Measurements from ENCODE around the gene SRPRB.
"Not testable (repeated sequence)": the region's sequence is repeated elsewhere in the genome, so short reads cannot be mapped to it uniquely, and the experiment has no call there.

SRPRB gene

DNA sequence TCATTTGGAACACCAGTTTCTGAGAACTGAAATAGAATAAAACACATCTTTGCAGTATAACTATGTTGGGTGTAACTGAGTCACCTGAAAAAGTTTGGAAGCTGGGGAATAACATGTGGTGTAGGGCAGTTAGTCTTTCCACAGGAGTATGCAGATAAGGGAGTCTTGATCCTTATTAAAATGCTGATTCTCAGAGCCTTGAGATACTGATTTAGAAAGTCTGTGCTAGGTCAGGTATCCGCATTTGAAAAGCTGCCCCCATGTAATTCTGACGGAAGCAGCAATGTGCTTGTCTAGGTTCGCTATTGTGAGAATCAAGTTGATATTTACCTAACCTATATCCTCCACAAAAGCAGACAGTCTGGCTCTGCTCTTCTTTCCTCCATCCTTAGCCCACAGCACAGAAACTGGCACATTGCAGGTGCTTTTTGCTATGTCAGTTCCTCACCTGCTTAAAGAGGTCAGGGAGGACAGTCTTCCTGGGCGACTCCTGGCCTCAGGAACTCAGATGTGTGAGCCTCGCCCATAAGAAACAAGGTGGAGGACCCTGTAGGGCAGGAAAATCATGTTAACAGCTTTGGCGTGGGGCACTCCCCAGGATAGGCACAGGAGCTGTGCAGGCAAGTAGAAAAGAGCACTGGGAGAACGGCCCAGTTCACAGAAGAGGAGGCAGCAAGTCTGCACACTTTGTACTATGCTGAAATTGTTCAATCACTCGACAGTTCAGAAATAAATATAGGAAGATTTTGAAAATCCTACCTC, 27.6 kb upstream of the SRPRB start:
- no peak for DNase-seq

DNA sequence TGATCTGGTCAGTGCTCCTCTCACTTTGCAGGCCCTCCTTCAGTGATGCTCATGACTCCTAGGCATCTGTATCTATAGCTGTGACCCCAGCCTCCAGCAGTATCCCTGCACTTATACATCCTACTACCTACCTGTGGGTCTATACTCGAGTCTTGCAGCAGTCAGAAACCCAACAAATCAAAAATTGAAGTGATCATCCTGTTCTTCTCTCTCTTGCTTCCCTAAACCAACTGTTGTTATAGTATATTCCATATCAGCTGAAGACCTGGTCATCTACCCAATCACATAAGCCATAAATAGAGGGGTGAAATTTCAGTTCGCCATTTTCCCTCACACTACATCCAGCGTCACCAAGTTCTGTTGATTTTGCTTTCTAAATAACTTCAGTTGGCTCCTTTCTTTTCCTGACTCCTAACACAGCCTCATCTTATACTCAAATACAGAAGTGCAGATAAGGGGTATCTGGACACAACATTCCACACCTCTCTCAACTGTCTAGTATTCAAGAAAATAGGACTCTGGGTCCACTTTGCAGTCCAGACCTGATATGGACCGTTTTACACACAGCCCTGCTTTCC, 25.9 kb upstream of the SRPRB start:
- DNase-seq = no peak

DNA sequence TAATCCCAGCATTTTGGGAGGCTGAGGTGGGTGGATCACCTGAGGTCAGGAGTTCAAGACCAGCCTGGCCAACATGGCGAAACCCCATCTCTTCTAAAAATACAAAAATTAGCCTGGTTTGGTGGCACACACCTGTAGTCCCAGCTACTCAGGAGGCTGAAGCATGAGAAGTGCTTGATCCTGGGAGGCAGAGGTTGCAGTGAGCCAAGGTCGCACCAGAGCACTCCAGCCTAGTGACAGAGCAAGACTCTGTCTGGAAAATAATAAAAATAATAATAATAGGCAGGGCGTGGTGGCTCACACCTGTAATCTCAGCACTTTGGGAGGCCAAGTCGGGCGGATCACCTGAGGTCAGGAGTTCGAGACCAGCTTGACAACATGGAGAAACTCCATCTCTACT, 24.9 kb upstream of the SRPRB start:
- DNase-seq = not testable (repeated sequence)

DNA sequence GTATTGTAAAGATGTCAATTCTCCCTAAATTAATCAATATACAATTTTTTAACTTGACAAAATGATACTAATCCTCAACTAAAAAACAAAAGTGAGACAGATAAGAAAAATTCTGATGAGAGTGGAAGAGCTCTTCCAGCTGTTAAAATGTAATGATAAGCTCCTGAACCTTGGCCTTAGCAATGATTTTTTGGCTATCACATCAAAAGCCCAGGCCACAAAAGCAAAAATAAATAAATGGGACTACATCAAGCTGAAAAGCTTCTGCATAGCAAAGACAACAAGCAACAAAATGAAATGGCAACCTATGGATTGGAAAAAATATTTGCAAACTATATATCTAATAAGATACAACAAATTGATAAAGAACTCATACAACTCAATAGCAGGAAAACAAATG, 24.0 kb upstream of the SRPRB start:
- no peak for DNase-seq

DNA sequence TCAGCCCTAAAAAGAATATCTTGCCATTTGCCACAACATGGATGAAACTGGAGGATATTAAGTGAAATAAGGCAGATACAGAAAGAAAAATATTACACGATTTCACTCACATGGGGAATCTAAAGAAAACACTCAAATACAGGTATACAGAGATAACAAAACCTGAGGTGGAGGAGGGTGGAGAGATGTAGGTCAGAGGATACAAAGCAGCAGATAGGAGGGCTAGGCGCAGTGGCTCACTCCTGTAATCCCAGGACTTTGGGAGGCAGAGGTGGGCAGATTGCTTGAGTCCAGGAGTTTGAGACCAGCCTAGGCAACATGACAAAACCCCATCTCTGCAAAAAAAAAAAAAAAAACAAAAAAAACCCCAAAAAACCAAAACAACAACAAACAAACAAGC, 23.2 kb upstream of the SRPRB start:
- no peak for DNase-seq

DNA sequence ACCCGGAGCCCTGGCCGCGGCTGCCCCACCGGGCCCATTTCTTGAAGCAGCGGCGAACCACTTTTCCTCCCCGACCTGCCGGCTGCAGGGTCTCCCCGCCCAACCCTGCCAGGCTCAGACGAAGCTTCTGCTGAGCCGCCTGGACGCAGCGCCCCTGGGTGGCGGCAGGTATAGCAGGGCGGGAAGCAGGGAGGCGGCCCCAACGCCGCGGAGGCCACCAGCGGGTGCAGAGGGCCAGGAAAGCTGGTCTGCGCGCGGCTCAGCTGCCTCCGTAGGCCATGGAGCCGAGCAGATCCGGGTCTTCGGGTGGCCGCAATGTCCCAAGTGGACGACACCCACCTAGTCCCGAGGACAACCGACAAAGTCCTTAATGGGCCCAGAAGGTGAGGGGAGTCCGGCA, 21.9 kb upstream of the SRPRB start:
- DNase-seq = no peak

DNA sequence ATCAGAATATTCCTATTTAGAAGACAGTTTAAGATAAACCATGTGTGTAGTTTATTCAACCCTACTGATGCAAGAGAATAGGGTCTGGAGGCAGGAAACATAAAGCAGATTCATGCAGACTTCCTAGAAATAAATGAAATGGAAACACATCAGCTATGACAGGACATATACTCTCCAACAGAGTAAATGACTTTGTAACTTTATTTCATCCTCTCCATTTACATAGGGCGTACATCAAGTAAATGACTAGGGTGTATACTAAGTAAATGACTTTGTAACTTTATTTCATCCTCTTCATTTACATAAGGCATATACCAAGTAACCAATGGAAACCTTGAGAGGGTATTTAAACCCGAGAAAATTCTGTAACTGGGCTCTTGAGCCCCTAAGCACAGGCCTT, 17.6 kb upstream of the SRPRB start:
- DNase-seq = no peak

DNA sequence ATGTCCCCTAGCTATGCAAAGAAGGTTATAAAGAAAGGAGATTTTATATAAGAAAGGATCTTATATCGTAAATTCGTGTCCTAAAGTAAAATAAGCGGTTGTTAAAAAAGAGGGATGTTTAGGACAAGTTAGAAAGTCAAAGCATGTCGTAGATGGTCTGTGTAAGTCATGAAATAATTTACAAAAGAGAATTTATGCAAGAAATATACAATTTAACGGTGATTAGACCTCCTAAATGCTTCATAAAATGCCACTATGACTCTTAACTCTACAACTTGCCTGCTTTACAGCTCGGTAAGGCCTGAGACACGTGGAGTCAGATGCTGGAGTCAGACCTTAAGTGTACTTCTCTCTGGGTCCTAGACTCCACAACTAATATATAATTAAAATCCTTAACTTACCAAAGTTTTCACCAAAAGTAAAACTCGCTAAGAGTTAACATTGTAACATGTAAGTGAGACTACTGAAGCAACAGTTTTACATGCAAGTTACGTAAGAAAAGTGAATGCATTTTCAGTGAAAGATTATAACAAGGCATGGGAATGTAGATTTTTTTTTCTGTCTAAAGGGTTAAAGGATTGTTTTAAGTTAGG, 13.3 kb upstream of the SRPRB start:
- no peak for DNase-seq

DNA sequence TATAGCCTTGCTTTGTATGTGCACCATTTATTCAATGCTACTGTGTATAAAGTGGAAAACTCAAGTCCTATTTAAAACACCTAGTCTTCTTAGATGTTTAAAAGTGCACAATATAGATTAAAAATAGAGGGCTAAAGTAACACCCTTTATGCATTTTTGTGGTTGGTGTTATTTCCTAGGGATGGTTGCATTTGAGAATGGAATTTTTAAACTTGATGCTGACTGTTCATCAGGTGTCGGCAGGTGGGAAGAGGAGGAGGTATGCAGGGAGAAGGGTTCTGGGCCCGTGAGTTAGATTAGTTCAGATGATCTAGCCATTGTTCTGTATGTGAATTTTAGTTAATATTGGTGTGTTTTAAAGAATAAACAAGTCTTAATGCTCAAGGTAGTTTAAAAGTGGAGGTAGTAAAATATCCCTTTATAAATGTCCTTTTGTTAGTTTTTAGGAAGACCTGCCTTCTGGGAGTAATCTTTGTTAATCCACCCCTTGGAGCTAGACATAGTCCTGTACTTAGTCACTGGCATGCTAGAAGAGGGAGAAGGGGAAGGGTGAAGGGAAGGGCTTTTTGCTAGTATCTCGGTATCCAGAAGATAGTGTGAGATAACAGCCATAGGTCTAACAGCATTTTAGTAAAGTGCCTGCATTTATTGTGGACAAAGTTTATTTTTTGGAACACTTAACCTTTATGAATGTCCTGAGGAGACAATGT, 8.1 kb upstream of the SRPRB start:
- no peak for DNase-seq

DNA sequence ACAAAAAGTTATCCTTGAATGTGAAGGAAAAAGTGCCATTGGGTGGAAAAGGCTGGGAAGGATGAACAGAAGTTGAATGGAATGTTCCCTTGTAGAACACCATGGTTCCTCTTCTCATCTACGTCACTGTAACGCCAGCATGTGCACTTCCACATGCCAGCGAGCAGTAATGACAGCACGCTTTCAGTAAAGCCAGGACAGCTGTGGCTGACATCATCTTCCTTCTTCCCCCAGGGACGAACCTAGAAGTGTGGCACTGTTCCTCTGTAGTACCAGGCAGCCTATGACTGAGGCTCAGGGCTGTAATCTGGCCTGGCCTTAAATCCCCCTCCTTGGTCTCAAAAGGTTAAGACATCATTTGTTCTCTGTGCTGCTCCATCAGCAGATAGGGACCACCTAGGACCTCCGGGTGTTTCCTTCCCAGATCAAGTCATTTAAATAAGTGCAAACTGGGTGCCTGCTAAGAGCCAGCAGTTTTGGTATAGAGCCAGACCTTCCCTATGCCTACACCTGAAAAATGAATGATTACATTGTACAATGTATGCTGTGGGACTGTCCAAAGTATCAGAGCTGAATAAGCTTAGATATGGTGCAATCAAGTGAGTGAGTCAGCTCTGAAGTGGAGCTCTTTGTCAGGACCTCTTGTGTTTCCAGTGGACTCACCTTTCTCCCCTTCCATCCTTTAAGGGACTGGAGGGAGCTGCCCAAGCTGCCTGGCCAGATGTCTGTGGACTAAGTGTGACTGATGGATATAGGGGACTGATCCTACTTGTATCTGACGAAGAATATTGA, 5.6 kb upstream of the SRPRB start:
- no peak for DNase-seq

DNA sequence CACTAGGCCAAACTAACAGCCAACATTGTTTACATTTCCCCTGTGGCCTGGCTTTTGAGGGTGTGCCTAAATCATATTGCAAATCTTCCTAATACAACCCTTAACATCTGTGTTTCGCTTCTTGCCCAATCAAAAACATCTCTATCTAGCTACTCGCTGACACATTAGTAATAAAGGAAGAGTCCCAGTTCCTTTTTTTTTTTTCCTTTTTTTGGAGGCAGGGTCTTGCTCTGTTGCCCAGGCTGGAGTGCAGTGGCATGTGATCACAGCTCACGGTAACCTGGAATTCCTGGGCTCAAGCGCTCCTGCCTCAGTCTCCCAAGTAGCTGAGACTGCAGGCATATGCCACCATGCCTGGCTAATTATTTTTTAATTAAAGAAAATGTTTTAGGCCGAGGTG, 2.1 kb upstream of the SRPRB start:
- DNase-seq = no peak

DNA sequence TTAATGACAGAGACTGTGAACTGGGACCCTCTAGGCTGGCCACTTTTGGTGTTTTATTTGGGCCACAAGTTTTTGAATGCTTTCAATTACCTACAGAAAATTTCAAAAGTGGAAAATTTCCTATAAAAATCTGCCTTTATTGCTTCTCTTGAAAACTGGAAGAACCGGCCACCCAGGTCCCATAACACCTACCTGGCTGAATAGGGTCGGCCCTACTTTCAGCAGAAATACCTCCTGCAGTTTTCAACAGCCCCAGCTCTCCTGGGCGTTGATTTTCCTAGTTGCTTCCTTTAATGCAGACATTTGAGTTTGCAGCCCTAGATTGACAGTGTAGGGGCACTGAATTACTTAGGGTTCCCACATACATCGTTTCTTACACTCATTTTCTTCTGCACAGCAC, 719 bp upstream of the SRPRB start:
- DNase-seq = no peak

DNA sequence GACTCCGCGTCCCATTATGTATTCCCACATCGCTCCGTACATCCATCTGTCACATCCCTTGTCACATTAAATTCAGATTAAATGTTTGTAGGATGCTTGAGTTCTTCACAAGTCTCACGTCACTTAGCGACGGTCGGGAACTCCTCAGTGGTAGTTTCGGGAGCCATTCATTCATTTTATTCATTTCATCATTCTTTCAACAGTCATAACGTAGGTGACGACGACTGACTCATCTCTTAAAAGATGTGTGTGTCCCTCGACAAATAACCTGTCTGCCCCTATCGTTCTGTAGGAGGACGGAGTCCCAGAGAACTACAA, 272 bp upstream of the SRPRB start:
- no peak for DNase-seq

DNA sequence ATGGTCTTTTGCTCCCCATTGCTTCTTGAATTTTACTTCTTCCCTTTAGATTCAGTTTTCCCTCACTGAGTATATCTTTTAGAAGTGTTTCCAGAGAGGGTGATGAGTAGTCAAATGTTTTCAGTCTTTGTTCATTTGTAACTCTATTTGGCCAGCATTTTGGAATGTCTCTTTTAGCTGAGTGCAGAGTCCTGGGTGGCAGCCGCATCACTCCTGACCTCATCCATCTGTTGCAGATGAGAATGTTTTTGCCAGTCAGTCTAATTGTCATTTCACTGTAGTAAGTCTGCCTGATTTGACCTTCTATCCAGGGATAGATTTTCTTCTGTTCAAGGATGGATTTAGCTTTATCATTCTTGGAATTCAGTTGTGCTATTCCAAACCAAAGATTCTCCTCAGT, 7.3 kb downstream of the SRPRB start:
- no peak for DNase-seq

DNA sequence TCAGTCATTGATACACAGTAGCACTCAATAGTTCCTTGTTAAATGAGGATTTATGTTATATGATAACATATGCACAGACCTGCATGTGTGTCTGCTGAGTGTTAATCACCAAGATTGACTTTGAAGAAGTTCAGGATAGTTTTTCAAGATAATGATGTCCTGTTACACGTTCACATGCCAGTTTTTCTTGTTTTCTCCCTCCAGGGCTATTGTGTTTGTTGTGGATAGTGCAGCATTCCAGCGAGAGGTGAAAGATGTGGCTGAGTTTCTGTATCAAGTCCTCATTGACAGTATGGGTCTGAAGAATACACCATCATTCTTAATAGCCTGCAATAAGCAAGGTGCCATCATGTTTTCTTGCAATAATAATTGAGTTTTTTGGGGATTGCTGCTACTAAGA, 9.8 kb downstream of the SRPRB start:
- DNase-seq = no peak

DNA sequence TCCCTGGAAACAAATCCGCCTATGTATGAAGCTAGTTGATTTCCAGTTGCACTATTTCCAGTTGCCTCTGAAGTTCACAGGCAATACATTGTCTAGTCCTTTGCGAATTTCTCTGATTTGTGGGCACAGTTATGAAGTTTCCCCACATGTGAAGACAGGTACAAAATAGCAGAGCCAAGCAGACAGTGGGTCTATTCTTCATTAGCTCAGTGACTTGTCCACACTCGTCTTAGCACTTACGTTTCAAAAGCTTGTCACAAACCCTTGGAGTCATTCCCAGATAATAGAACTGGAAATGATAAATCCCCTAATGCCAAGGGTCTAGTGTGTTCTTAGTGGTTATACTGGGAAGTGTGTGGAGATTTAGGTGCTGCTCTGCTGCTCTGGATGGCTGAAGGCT, 14.5 kb downstream of the SRPRB start:
- no peak for DNase-seq

DNA sequence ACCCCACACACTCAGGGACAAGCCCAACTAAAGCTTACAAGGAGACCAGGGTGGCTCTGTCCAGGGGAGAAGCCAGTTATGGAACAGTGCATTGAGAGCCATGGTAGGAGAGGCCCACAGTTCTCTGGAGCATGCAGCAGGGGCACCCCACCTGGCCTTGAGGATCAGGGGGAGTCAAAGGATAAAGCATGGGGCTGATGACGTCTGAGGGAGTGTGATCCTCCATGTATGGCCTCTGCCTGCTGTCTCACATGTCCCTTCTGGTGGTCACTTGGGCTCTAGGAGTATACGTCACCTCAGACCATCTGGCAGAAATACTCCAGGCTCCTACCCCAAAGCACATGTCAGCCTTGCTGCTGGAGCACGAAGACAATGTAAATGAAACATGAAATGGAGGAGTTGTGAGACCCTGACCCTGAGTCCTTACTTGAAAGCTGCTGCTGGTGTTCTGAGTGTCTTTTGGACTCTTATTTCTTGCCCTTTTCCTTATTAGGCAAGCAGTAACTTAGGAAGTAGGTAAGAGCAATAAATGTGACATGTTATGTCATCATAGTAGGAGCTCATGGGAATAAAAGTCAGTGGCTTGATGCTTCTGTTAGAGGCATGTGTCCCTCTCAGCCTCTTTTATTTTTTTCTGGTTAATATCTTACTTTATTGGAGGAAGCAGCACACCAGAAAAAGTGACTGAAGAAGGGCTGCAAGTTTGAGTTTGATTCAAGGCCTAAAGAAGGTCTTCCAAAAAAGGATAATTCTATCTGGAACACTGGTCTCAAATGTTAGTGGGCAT, 15.5 kb downstream of the SRPRB start:
- no peak for DNase-seq

DNA sequence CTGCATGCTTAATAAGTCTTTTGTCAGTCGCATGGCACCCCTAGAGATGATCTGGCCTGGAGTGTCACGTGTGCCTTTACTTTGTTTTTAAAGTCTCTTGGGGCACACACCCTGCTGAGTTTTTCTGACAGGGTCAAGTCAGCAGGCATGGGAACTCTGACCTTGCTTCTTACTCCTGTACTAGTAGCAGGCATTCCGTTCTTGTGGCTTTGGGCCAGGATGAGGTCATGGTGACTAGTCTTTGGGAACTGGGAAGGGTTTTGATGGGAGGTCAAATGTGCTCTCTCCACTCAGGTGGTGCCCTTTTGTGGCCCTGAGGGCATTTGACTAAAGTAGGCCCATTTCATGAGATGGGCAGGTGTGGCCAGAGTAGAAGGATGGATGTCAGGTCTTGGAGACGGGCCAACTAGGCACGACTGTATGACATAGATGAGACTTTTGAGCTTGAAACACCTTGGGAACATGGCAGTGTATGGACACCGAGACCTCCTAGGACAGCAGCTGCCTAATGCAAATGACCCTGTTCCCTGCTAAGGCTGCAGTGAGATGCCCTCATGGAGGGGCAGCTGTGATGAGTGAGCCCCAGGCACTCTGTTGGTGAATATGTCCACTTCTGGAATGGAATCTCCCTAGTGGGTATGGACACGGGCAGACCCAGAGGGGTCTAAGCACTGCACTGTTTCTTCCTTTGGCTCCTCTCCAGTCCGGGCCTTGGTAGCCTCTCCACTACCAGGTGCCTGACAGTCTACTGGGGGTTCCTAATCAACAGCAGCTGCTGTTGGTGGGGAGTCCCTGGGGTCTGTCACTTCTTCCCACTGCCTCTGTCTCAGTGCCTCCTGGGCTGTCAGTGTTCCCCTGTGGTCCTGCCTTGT, 16.4 kb downstream of the SRPRB start:
- DNase-seq = peak in 4 of 14 donors; percentile 2 to 44 (median 12)

DNA sequence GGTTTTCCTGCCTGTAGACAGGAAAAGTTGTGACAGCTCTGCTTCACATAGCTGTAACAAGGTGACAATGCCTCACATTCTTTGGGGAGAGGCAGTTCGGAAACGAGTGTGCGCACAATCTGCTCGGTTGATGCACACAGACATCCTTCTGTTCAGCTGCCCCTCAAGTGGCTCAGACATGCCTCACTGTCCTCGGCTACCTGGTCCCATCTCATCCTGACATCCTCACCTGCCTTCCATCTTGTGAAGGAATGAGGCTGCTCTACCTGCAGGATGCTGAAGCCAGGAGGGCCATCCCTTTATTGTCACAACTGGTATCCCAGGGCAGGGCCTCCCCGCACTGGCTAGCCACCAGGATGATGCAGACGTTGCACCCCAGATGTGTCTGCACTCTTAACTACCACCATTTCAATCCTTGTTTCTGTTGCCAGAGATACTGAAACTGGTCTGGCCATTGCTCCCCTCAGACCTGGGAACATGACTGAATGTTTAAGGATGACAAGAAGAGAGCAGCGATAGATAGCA, 19.4 kb downstream of the SRPRB start:
- DNase-seq = no peak

DNA sequence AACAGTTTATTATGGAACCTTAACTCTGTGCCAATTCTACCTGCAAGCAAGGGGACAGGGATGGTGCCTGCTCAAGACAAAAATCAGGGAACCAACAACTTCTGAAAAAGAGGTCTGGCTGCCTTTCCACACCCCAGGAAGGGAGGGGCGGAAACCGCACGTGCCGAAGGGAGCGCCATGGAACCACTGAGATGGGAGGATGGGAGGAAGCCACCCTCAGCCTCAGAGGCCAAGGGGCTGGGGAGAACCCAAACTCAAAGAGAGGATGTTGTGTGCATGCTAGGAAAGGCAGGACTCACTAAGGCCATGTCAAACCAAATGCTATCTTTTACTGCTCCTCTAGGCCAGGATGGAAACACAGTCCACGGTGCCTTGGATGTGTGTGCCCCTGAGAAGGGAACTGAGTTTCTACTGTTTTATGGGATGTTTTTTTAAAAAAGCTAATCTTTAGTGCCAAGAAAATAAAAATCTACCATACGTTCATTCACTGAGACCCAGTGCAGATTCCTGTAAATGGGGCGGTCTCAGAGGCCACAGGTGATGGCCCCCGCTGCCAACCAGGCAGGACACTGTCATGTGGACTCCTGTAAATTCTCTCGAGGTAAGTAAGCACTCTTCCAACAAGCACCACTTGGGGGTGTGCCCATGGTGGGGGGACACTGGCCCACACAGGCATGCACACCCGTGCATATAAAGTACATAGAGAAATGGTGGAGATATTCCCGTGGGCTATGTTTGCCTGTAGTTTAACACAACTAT, 20.5 kb downstream of the SRPRB start:
- DNase-seq = no peak
